Karpas-422 (cell line): ENCODE measurements around the gene CNGA3. TPM values are rescaled to one million over a fixed set of nuclear protein-coding genes. Genes with fewer than 3 reads are reported as not detected.

Source experiments
- DNase-seq: peaks from one replicate; pipeline ENCODE4 v3.0.0-alpha.2; 2015
- H2AFZ ChIP-seq: fragments of 200-600 bp; sonication (generic); 2 replicates; pipeline ENCODE4 v1.6.1; 2014; ENCODE audit warnings: antibody characterized with exemption, low read length, mixed read lengths
- H3K27ac ChIP-seq: fragments of 200-600 bp; sonication (generic); 2 replicates; pipeline ENCODE4 v1.5.1; 2014; ENCODE audit warnings: mild to moderate bottlenecking, low read length, moderate library complexity
- H3K27me3 ChIP-seq: fragments of 200-600 bp; sonication (generic); 2 replicates; pipeline ENCODE4 v1.6.1; 2014; ENCODE audit warnings: low read length, mixed read lengths
- H3K36me3 ChIP-seq: fragments of 200-600 bp; sonication (generic); 2 replicates; pipeline ENCODE4 v1.6.1; 2014; ENCODE audit warnings: low read length, mixed read lengths; ENCODE audit not compliant: insufficient read depth
- H3K4me1 ChIP-seq: fragments of 200-600 bp; sonication (generic); 2 replicates; pipeline ENCODE4 v1.6.1; 2014; ENCODE audit warnings: mild to moderate bottlenecking, low read length, mixed read lengths
- H3K4me2 ChIP-seq: fragments of 200-600 bp; sonication (generic); 2 replicates; pipeline ENCODE4 v1.6.1; 2014; ENCODE audit warnings: low read length, low read depth, mild to moderate bottlenecking; ENCODE audit not compliant: poor library complexity, severe bottlenecking
- H3K4me3 ChIP-seq: fragments of 200-600 bp; sonication (generic); 2 replicates; pipeline ENCODE4 v1.5.1; 2014; ENCODE audit warnings: mild to moderate bottlenecking, antibody characterized with exemption, low read length, mixed read lengths
- H3K79me2 ChIP-seq: fragments of 200-600 bp; sonication (generic); 2 replicates; pipeline ENCODE4 v1.6.1; 2014; ENCODE audit warnings: mild to moderate bottlenecking, low read length, mixed read lengths
- H3K9ac ChIP-seq: fragments of 200-600 bp; sonication (generic); 2 replicates; pipeline ENCODE4 v1.6.0; 2014; ENCODE audit warnings: low read length
- H3K9me2 ChIP-seq: fragments of 200-600 bp; sonication (generic), shearing (Covaris generic); replicated peaks from 2 replicates; pipeline ENCODE4 v1.6.0; 2014; ENCODE audit warnings: mild to moderate bottlenecking, low read length, moderate library complexity; ENCODE audit not compliant: insufficient read depth
- H3K9me3 ChIP-seq: fragments of 300-700, 200-600 bp; sonication (generic); 2 replicates; pipeline ENCODE4 v1.6.1; 2014; ENCODE audit warnings: low read length, mixed read lengths
- H4K20me1 ChIP-seq: fragments of 200-600 bp; sonication (generic); 2 replicates; pipeline ENCODE4 v1.6.1; 2014; ENCODE audit warnings: mild to moderate bottlenecking, antibody characterized with exemption, low read length, low read depth; ENCODE audit not compliant: insufficient read depth
- total RNA-seq: library from RNA; depleted of rRNA; stranded (reverse); fragments of >200 nt; shearing (Covaris generic); gene quantifications from 2 replicates; pipeline ENCODE4 v1.2.3, GENCODE V29; 2014; ENCODE audit warnings: low replicate concordance

The CNGA3 gene
- total RNA-seq, 1 experiment from 2014 or later = 0.07 TPM

DNA sequence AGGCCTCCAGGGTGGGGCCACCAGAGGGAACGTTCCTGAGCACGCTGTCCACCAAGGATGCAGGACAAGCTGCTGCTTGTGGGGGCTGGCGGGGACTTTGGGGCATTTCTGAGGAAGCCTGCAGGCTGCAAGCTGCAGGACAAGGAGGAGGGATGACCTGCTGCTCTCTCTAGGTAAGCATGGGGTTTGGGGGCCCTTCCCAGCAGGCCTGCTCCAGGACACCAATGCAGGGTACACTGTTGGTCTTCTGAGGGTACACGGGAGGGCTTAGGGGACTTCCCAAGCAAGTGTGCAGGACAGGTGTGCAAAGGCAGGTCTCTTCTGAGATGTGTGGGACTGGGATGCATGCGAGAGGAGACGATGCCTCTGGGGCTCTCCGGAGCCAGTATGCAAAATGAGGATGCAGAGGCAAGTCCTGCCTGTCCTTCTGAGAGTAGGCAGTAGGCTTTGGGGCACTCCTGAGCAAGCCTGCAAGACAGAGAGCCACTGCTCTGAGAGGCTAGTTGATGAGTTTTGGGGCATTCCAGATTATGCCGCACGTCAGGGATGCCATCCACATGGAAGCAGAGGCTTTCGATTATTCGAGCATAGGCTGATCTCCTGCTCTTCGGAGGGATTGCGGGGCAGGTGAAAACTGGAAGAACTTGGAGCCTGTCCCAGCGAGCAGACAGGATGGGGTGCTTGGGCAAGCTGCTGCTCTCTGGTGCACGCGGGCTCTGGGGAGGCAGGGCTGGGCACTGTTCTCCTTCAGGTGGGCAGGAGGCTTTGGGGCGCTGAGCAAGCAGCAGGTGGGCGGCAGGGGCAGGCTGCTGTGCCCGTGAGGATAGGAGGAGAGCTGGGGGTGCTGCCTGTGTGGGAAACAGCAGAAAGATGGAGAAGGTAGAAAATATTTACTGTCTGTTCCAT is 44.6 kb downstream of the CNGA3 start:
- no peak for DNase-seq
- no peaks in the 10 kb centered on the region for H3K27me3 ChIP-seq
- no peaks in the 10 kb centered on the region for H4K20me1 ChIP-seq
- no peaks in the 10 kb centered on the region for H3K9me3 ChIP-seq
- H3K4me1 ChIP-seq = no peaks in the 10 kb centered on the region
- no peaks in the 10 kb centered on the region for H3K79me2 ChIP-seq
- H3K4me2 ChIP-seq = no peak overlapping the region
- no peak overlapping the region for H3K9ac ChIP-seq
- no peaks in the 10 kb centered on the region for H3K9me2 ChIP-seq
- no peak overlapping the region for H3K27ac ChIP-seq
- H3K36me3 ChIP-seq = no peaks in the 10 kb centered on the region
- no peak overlapping the region for H3K4me3 ChIP-seq
- H2AFZ ChIP-seq = no peak overlapping the region

- no peak for DNase-seq
- no peaks in the 10 kb centered on the region for H3K4me1 ChIP-seq
- no peaks in the 10 kb centered on the region for H3K27me3 ChIP-seq
- H3K9ac ChIP-seq = no peak overlapping the region
- no peak overlapping the region for H3K4me3 ChIP-seq
- no peak overlapping the region for H3K27ac ChIP-seq
- no peak overlapping the region for H2AFZ ChIP-seq
- no peaks in the 10 kb centered on the region for H3K79me2 ChIP-seq
- no peaks in the 10 kb centered on the region for H3K9me3 ChIP-seq
- no peaks in the 10 kb centered on the region for H3K9me2 ChIP-seq
- H4K20me1 ChIP-seq = no peaks in the 10 kb centered on the region
- no peaks in the 10 kb centered on the region for H3K36me3 ChIP-seq
- H3K4me2 ChIP-seq = no peak overlapping the region
Observed at GRCh38 chr2:98391581-98392270, 45.5 kb downstream of the CNGA3 start.

DNA sequence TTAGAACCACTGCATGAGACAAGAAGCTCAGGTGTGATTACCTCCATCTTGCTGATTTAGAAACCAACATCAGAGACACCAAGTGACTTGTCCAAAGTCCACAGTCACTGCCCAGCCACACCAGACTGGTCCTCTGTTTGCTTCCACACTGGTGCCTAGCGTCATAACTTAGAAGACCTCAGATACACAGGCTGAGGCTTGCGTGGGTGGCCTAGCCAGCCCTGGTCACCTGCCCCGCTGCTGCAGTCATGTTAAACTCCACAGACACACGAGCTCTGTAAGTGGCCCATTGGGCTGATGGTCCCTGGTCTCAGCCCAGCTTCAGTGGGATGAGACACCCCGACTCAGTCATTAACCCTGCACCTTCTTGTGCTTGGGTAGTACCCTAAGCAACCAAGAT is 47.1 kb downstream of the CNGA3 start:
- DNase-seq = no peak
- H3K9me3 ChIP-seq = no peaks in the 10 kb centered on the region

GRCh38 chr2:98394595-98395153 is 48.4 kb downstream of the CNGA3 start:
- Histone ChIP-seq H3K36me3 (no peaks in the 10 kb centered on the region), H3K27ac (no peak overlapping the region), H2AFZ (no peak overlapping the region), H3K4me2 (no peak overlapping the region), H3K9me3 (no peaks in the 10 kb centered on the region), H3K9ac (no peak overlapping the region), H4K20me1 (no peaks in the 10 kb centered on the region), H3K79me2 (no peaks in the 10 kb centered on the region), H3K4me1 (no peaks in the 10 kb centered on the region), H3K9me2 (no peaks in the 10 kb centered on the region), H3K27me3 (no peaks in the 10 kb centered on the region), H3K4me3 (no peak overlapping the region)
- no peak for DNase-seq

More for the DNA sequence above, 47.1 kb downstream of the CNGA3 start:
- Histone ChIP-seq H3K27me3 (no peaks in the 10 kb centered on the region), H3K79me2 (no peaks in the 10 kb centered on the region), H3K9ac (no peak overlapping the region), H2AFZ (no peak overlapping the region), H3K4me3 (no peak overlapping the region), H3K27ac (no peak overlapping the region), H3K9me2 (no peaks in the 10 kb centered on the region), H3K36me3 (no peaks in the 10 kb centered on the region), H3K4me2 (no peak overlapping the region), H4K20me1 (no peaks in the 10 kb centered on the region), H3K4me1 (no peaks in the 10 kb centered on the region)

GRCh38 chr2:98395977-98396376 is 49.7 kb downstream of the CNGA3 start:
- no peak for DNase-seq
- H3K9me2 ChIP-seq = no peaks in the 10 kb centered on the region

GRCh38 chr2:98396745-98397355 is 50.6 kb downstream of the CNGA3 start:
- no peak overlapping the region for H3K4me3 ChIP-seq
- no peaks in the 10 kb centered on the region for H3K4me1 ChIP-seq
- H3K27ac ChIP-seq = no peak overlapping the region
- no peak for DNase-seq
- no peak overlapping the region for H3K9ac ChIP-seq
- H3K4me2 ChIP-seq = no peak overlapping the region
- H3K9me3 ChIP-seq = no peaks in the 10 kb centered on the region
- no peaks in the 10 kb centered on the region for H3K79me2 ChIP-seq
- no peaks in the 10 kb centered on the region for H4K20me1 ChIP-seq
- H2AFZ ChIP-seq = no peak overlapping the region
- H3K36me3 ChIP-seq = no peaks in the 10 kb centered on the region
- H3K9me2 ChIP-seq = no peaks in the 10 kb centered on the region
- no peaks in the 10 kb centered on the region for H3K27me3 ChIP-seq

More at GRCh38 chr2:98395977-98396376, 49.7 kb downstream of the CNGA3 start:
- Histone ChIP-seq H3K4me3 (no peak overlapping the region), H4K20me1 (no peaks in the 10 kb centered on the region), H3K27ac (no peak overlapping the region), H3K36me3 (no peaks in the 10 kb centered on the region), H3K9me3 (no peaks in the 10 kb centered on the region), H3K79me2 (no peaks in the 10 kb centered on the region), H3K4me1 (no peaks in the 10 kb centered on the region), H3K9ac (no peak overlapping the region), H3K27me3 (no peaks in the 10 kb centered on the region), H2AFZ (no peak overlapping the region), H3K4me2 (no peak overlapping the region)

GRCh38 chr2:98399140-98399539 is 52.9 kb downstream of the CNGA3 start:
- Histone ChIP-seq H3K79me2 (no peaks in the 10 kb centered on the region), H3K36me3 (no peaks in the 10 kb centered on the region), H3K9me3 (no peaks in the 10 kb centered on the region), H3K27me3 (no peaks in the 10 kb centered on the region), H3K4me3 (no peak overlapping the region), H3K9ac (no peak overlapping the region), H3K4me1 (no peaks in the 10 kb centered on the region), H3K9me2 (no peaks in the 10 kb centered on the region), H4K20me1 (no peaks in the 10 kb centered on the region), H3K27ac (no peak overlapping the region), H3K4me2 (no peak overlapping the region), H2AFZ (no peak overlapping the region)
- DNase-seq = no peak

DNA sequence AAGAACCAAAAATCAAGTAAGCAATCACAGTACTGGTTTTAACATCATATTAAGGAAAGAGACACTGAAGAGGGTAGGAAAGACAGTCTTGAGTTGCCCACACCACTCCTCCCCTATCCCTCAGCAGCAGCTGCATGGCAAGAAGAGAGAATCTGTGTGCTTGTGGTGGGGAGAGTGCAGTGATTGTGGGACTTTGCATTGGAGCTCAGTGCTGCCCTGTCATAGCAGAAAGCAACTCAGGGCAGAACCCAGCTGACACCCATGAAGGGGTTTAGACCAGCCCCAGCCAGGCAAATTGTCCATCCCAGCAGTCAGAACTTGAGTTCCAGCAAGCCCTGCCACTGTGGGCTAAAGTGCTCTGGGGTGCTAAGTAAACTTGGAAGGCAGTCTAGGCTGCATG is 57.6 kb downstream of the CNGA3 start:
- Histone ChIP-seq H2AFZ (no peak overlapping the region), H3K9me3 (no peaks in the 10 kb centered on the region), H3K9me2 (no peaks in the 10 kb centered on the region), H3K4me1 (no peaks in the 10 kb centered on the region), H3K9ac (no peak overlapping the region), H4K20me1 (no peaks in the 10 kb centered on the region), H3K27me3 (no peaks in the 10 kb centered on the region), H3K4me3 (no peak overlapping the region), H3K36me3 (no peaks in the 10 kb centered on the region), H3K27ac (no peak overlapping the region), H3K4me2 (no peak overlapping the region), H3K79me2 (no peaks in the 10 kb centered on the region)
- DNase-seq = no peak
